GM12873 (cell line): ENCODE data around the gene ZBTB42.

ENCODE experiments used
- CTCF ChIP-seq: IDR thresholded peaks from 2 replicates; pipeline ENCODE4 v1.5.1; 2012; ENCODE audit warnings: low read depth, mild to moderate bottlenecking, moderate library complexity, low read length, control low read depth; ENCODE audit not compliant: insufficient read depth; ENCODE audit errors: missing control alignments

The ZBTB42 gene

DNA sequence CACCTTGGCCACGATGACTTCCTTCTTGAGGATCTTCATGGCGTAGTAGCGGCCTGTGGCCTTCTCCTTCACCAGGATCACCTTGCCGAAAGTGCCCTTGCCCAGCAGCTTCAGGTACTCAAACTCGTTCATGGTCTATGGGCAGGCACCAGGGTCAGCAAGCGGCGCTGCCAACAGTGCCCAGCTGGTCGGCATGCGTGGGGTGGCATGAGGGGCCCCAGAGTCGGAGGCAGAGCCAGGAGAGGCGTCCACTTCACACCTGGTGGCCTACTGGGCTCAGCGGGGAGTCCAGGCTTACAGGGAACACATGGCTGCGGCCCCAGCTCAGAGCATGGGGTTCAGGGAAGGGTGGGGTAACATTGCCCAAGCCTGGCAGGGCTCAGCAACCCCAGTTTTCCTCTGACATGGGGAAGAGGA lies 25.8 kb upstream of the ZBTB42 start:
- no peak for TF ChIP-seq CTCF

DNA sequence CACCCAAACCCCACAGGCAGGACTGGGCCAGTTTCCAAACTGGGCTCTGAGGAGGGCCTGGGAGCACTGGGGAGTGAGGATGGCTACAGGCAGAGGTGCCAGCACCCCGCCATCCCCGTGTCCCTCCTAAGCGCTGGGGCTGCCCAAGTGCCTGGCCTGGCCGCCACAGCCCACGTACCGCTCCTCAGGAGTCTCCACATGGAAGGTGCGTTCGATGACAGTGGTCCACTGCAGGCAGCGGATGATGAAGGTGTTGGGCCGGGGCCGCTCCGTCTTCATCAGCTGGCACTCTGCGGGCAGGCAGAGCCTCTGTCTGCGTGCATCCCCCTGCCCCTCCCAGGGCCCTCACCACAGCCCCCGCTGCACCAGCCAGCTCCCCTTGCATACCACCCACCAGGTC lies 24.4 kb upstream of the ZBTB42 start:
- no peak for TF ChIP-seq CTCF

DNA sequence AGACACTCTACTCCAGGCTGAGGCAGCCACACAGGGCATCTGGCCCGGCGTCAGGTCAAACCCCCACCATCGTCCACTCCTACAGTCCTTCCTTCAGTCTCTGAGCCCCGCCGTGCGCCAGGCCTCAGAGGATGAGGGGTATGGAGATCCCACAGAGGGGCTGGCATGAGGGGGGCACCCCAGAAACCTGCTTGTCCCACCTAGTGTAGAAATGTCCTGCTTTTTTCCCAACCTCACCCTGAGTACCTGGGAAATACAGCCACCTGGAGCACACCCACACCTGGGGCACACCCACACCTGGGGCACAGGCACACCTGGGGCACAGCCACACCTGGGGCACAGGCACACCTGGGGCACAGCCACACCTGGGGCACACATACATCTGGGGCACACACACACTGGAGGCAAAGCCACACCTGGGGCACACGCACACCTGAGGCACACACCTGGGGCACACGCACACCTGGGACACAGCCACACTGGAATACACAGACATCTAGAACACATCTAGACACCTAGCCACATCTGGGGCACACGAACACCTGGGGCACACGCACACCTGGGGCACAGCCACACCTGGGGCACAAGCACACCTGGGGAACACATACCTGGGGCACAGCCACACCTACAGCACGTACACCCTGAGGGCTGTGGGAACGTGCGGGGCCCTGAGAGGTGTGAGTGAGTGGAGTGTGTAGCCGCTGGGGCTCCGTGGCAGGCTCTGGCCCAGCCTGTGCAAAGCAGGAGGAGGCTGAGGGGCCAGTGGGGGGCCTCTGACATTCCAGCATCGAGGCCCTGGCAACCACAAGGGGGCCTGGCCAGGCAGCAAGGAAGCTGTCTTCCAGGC lies 23.7 kb upstream of the ZBTB42 start:
- no peak for TF ChIP-seq CTCF

- no peak for TF ChIP-seq CTCF
These were observed 23.1 kb upstream of the ZBTB42 start for GRCh38 chr14:104777808-104778249.

GRCh38 chr14:104778694-104779331 lies 22.1 kb upstream of the ZBTB42 start:
- TF ChIP-seq CTCF, result no peak

GRCh38 chr14:104779776-104780512 lies 21.0 kb upstream of the ZBTB42 start:
- no peak for TF ChIP-seq CTCF

- TF ChIP-seq CTCF, result no peak
These were observed 20.3 kb upstream of the ZBTB42 start for GRCh38 chr14:104780513-104781030.
